ENCODE measurements around the gene FMR1.

DNA sequence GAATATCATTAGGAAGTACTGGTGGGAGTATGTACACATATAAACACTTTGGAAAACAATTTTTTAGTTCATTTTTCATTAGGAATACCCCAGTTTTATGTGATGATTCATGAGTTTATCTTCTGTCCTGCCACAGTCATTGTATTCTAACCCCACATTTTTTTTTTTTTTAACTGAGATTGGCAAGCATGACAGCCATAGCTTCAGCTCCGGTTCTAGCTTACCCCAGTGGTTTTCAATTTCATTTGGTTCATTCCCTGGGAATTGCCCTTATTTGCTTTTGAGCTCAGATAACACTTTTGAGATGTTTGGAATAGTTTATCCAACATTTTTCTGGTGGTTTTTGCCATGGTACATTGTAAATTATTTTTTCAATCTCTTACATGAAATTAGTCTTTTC is 21.0 kb upstream of the FMR1 start:
- TF ChIP-seq TOX (CRISPR knock-in tag; IDR thresholded peaks at IDR 0.05; ENCODE audit: borderline replicate concordance) (no peak), ZNF70 (CRISPR knock-in tag; IDR thresholded peaks at IDR 0.05) (no peak), ZC3H10 (CRISPR knock-in tag; IDR thresholded peaks at IDR 0.05) (no peak), ARNTL (CRISPR knock-in tag; IDR thresholded peaks at IDR 0.05; ENCODE audit: borderline replicate concordance, low read depth) (no peak), BACH2 (CRISPR knock-in tag; IDR thresholded peaks at IDR 0.05; ENCODE audit: borderline replicate concordance) (no peak), GLIS3 (CRISPR knock-in tag; IDR thresholded peaks at IDR 0.05) (no peak), CSDC2 (CRISPR knock-in tag; IDR thresholded peaks at IDR 0.05) (no peak), ZFP30 (CRISPR knock-in tag; IDR thresholded peaks at IDR 0.05) (no peak), PPARA (CRISPR knock-in tag; IDR thresholded peaks at IDR 0.05; ENCODE audit: borderline replicate concordance) (no peak), RARB (CRISPR knock-in tag; IDR thresholded peaks at IDR 0.05) (no peak)
- TF ChIP-seq, protein P1, sequence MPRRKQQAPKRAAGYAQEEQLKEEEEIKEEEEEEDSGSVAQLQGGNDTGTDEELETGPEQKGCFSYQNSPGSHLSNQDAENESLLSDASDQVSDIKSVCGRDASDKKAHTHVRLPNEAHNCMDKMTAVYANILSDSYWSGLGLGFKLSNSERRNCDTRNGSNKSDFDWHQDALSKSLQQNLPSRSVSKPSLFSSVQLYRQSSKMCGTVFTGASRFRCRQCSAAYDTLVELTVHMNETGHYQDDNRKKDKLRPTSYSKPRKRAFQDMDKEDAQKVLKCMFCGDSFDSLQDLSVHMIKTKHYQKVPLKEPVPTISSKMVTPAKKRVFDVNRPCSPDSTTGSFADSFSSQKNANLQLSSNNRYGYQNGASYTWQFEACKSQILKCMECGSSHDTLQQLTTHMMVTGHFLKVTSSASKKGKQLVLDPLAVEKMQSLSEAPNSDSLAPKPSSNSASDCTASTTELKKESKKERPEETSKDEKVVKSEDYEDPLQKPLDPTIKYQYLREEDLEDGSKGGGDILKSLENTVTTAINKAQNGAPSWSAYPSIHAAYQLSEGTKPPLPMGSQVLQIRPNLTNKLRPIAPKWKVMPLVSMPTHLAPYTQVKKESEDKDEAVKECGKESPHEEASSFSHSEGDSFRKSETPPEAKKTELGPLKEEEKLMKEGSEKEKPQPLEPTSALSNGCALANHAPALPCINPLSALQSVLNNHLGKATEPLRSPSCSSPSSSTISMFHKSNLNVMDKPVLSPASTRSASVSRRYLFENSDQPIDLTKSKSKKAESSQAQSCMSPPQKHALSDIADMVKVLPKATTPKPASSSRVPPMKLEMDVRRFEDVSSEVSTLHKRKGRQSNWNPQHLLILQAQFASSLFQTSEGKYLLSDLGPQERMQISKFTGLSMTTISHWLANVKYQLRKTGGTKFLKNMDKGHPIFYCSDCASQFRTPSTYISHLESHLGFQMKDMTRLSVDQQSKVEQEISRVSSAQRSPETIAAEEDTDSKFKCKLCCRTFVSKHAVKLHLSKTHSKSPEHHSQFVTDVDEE (CRISPR knock-in tag; IDR thresholded peaks at IDR 0.05) = no peak
- TF ChIP-seq, protein P2, sequence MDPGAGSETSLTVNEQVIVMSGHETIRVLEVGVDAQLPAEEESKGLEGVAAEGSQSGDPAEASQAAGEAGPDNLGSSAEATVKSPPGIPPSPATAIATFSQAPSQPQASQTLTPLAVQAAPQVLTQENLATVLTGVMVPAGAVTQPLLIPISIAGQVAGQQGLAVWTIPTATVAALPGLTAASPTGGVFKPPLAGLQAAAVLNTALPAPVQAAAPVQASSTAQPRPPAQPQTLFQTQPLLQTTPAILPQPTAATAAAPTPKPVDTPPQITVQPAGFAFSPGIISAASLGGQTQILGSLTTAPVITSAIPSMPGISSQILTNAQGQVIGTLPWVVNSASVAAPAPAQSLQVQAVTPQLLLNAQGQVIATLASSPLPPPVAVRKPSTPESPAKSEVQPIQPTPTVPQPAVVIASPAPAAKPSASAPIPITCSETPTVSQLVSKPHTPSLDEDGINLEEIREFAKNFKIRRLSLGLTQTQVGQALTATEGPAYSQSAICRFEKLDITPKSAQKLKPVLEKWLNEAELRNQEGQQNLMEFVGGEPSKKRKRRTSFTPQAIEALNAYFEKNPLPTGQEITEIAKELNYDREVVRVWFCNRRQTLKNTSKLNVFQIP (CRISPR knock-in tag; IDR thresholded peaks at IDR 0.05; ENCODE audit: borderline replicate concordance, low read depth) = no peak
- TF ChIP-seq, protein P3, sequence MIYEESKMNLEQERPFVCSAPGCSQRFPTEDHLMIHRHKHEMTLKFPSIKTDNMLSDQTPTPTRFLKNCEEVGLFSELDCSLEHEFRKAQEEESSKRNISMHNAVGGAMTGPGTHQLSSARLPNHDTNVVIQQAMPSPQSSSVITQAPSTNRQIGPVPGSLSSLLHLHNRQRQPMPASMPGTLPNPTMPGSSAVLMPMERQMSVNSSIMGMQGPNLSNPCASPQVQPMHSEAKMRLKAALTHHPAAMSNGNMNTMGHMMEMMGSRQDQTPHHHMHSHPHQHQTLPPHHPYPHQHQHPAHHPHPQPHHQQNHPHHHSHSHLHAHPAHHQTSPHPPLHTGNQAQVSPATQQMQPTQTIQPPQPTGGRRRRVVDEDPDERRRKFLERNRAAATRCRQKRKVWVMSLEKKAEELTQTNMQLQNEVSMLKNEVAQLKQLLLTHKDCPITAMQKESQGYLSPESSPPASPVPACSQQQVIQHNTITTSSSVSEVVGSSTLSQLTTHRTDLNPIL (CRISPR knock-in tag; IDR thresholded peaks at IDR 0.05; ENCODE audit: low read depth) = no peak

Data from SK-N-SH treated with all-trans-retinoic acid at 6 μM for 48 hours (cell line).